Transverse colon (tissue), 4 donors: Measurements from ENCODE around the gene ATP11A. TPM values are rescaled to one million over a fixed set of nuclear protein-coding genes. Genes with fewer than 3 reads are reported as not detected.

Experiments used
- DNase-seq: peaks from one replicate; pipeline ENCODE4 v3.0.0-alpha.2; 2019
- H3K27ac ChIP-seq, 4 donors: fragments of 200-600 bp; sonication (generic); 2 replicates each; pipeline ENCODE4 v1.5.1; 2016 to 2018; ENCODE audit warnings: inconsistent platforms in 4 of 4
- H3K27me3 ChIP-seq: fragments of 200-600 bp; sonication (generic); 2 replicates; pipeline ENCODE4 v1.5.1; 2017; ENCODE audit warnings: inconsistent platforms
- H3K36me3 ChIP-seq, 4 donors: fragments of 200-600 bp; sonication (generic); 2 replicates each; pipeline ENCODE4 v1.5.1; 2017 to 2019; ENCODE audit warnings: inconsistent platforms in 4 of 4
- H3K4me1 ChIP-seq, 4 donors: fragments of 200-600 bp; sonication (generic); 2 replicates each; pipeline ENCODE4 v1.5.1; 2017 to 2020; ENCODE audit warnings: inconsistent platforms in 4 of 4
- H3K4me3 ChIP-seq, 4 donors: fragments of 200-600 bp; sonication (generic); 1 replicate in 1 of 4; 2 replicates in 3 of 4; pipeline versions ENCODE4 v1.5.1 to v1.6.1; 2017 to 2019; ENCODE audit warnings: inconsistent platforms in 4 of 4
- H3K9me3 ChIP-seq, 2 donors: fragments of 200-600 bp; sonication (generic); 2 replicates each; pipeline ENCODE4 v1.5.1; 2017 to 2019; ENCODE audit warnings: inconsistent platforms in 2 of 2
- EP300 ChIP-seq: sonication (generic); formaldehyde crosslinking; IDR thresholded peaks from one replicate; pipeline ENCODE4 v1.6.1; 2017; ENCODE audit warnings: antibody characterized with exemption, low read depth
- POLR2A ChIP-seq: fragments of 450-650 bp; IDR thresholded peaks from one replicate; pipeline ENCODE4 v1.6.1; 2016; ENCODE audit warnings: antibody characterized with exemption, mild to moderate bottlenecking, moderate library complexity
- POLR2AphosphoS5 ChIP-seq, 3 donors: sonication (generic); formaldehyde crosslinking; IDR thresholded peaks; one replicate each; pipeline ENCODE4 v1.6.1; 2016; ENCODE audit warnings: antibody characterized with exemption in 3 of 3
- WGBS, 2 donors: methylation state at CpG; one replicate each; pipeline ENCODE4 v1.1.5; 2018; ENCODE audit warnings: low coverage in 1 of 2; 5-methylcytosine and 5-hydroxymethylcytosine counted together
- in situ Hi-C, 4 donors: fragments of 200-750 bp; cut with MboI; loops; one replicate each; pipeline versions ENCODE4 v1.15.0 to v1.15.1; 2017; ENCODE audit warnings: low sequenced_read_pairs in 3 of 4, low pct_ligation_motif_present in 1 of 4, low pct_unique_long_range_greater_than_20kb in 1 of 4
- intact Hi-C: fragments of 100-400 bp; cut with DNase I; formaldehyde crosslinking; loops from one replicate; pipeline ENCODE4 v1.15.1; 2023; ENCODE audit warnings: low total_unique reads
- total RNA-seq, 4 donors: library from RNA; depleted of rRNA; stranded (reverse); fragments of >200 nt; gene quantifications; one replicate each; pipeline ENCODE4 v1.1.0, GENCODE V29; 2016
- TF ChIP-seq, protein P1 (sequence below), 5 experiments: fragments of 200-600 bp in 3 of 5; fragments of 450-650 bp in 2 of 5; sonication (generic) in 3 of 5; IDR thresholded peaks; 1 replicate in 2 of 5; 2 replicates in 3 of 5; pipeline ENCODE4 v1.5.1; 2016 to 2017; ENCODE audit warnings: antibody characterized with exemption in 5 of 5, inconsistent platforms in 3 of 5, mild to moderate bottlenecking in 2 of 5, moderate library complexity in 1 of 5

Gene ATP11A
- total RNA-seq, 4 donors from 2014 or later = 10.2 to 17.5 (median 13.3) TPM

DNA sequence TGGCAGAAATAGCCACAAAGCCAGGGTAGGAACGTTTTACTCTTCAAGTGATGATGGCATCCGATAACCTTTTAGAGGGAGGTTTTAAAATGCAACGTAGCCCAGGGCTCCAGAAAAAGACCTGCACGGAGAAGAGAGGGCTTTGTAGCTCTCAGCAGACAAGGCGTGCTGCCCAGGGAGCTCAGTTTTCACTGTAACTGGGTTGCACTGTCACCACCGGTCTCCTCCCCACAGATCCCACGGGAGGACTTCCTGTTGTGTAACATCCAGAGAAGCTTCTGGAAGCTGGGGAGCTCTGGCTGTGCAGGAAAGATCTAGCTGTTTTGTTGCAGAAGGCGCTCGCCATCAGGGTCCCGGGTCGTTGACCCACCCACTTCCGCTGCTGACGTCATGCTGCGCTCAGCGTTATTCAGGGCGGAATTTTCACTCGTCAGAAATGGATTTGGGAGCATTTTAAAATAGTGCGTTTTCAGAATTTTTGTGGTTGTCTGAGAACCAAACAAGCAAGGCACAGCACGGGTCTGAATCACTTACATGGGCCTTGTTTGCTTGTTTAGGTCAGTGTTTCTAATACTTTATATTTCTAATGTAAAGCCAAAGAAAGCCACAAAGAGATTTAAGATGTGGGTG is 50.8 kb downstream of the ATP11A start:
- no peaks in the 10 kb centered on the region for H3K4me1 ChIP-seq
- TF ChIP-seq EP300 (no peak), POLR2AphosphoS5 (IDR thresholded peaks at IDR 0.05) (no peak), POLR2A (no peak)
- TF ChIP-seq, protein P1, sequence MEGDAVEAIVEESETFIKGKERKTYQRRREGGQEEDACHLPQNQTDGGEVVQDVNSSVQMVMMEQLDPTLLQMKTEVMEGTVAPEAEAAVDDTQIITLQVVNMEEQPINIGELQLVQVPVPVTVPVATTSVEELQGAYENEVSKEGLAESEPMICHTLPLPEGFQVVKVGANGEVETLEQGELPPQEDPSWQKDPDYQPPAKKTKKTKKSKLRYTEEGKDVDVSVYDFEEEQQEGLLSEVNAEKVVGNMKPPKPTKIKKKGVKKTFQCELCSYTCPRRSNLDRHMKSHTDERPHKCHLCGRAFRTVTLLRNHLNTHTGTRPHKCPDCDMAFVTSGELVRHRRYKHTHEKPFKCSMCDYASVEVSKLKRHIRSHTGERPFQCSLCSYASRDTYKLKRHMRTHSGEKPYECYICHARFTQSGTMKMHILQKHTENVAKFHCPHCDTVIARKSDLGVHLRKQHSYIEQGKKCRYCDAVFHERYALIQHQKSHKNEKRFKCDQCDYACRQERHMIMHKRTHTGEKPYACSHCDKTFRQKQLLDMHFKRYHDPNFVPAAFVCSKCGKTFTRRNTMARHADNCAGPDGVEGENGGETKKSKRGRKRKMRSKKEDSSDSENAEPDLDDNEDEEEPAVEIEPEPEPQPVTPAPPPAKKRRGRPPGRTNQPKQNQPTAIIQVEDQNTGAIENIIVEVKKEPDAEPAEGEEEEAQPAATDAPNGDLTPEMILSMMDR (IDR thresholded peaks at IDR 0.05) = no peak
- H3K36me3 ChIP-seq = no peaks in the 10 kb centered on the region
- no peaks in the 10 kb centered on the region for H3K9me3 ChIP-seq
- in situ Hi-C loops (no loop called here), intact Hi-C loops (no loop called here)
- no peak overlapping the region for H3K4me3 ChIP-seq
- peak; percentile 50 for DNase-seq
- 77 to 83% methylated on average over 5 to 19 of the region's 19 CpGs for WGBS, 2 donors
- peak overlapping the region; percentile 30 to 70 (median 62) for H3K27ac ChIP-seq
- no peaks in the 10 kb centered on the region for H3K27me3 ChIP-seq

DNA sequence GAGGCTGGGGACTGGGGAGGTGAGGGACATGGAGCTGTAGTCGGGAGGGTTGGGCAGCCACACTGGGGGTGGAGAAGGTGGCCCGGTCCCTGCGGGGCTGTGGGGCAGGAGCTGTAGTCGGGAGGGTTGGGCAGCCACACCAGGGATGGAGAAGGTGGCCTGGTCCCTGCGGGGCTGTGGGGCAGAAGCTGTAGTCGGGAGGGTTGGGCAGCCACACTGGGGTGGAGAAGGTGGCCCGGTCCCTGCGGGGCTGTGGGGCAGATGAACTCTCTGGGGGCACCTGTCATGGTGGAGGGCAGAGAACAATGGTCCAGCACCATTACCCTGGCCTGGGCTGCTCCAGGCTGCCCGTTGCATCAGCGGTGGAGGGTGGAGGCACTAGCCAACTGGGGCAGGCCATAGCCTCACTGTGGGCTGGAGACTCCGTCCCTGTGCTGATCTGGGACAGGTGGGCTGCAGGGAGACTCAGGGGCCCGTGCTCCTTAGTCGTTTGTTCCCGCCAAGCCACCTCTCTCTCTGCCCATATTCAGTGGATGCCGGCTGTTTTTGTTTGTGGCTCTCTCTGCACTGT is 51.4 kb downstream of the ATP11A start:
- intact Hi-C loops (no loop called here), in situ Hi-C loops (no loop called here)
- DNase-seq = no peak
- WGBS, 2 donors = 85 to 100% methylated on average over 1 to 15 of the region's 15 CpGs
- TF ChIP-seq POLR2A (no peak), POLR2AphosphoS5 (IDR thresholded peaks at IDR 0.05) (no peak), EP300 (no peak)
- TF ChIP-seq, protein P1 (IDR thresholded peaks at IDR 0.05) = no peak
- Histone ChIP-seq H3K4me1 (no peaks in the 10 kb centered on the region), H3K27ac (peak overlapping the region; percentile 30 to 70 (median 62)), H3K4me3 (no peak overlapping the region), H3K27me3 (no peaks in the 10 kb centered on the region), H3K36me3 (no peaks in the 10 kb centered on the region), H3K9me3 (no peaks in the 10 kb centered on the region)

DNA sequence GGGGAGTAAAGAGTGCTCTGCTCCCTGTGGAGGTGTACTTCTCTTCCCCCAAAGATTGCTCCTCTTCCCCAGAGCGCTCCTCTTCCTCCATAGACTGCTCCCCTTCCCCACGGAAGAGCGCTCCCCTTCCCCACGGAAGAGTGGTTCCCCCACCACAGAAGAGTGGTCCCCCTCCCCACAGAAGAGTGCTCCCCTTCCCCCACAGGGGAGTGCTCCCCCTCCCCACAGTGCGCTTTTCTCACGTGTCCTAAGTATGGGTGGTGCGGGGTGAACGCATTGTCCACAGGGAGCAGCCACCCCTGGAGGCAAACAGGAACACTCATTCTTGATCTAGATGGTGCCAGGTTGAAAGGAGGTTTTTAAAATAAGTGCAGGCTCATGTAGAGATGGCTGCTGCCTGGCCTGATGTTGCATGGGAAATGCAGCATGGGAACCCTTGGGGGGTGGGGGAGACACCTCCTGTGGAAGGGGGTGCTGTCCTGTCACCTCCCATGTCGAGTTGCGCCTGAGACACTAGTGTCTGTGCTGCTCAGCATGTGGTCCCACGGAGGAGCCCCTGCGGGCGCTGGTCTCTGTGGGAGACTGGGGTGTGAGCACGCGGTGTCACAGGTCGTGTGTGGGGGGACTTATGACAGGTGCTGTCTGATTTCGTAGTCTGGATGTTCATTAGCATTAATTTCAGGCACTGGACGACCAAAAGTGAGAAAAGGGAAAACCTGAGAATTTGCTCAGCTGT is 52.2 kb downstream of the ATP11A start:
- WGBS, 2 donors = 96 to 100% methylated on average over 2 to 18 of the region's 18 CpGs
- Histone ChIP-seq H3K9me3 (no peaks in the 10 kb centered on the region), H3K27ac (peak overlapping the region in 1 of 4 donors; percentile 66), H3K36me3 (no peaks in the 10 kb centered on the region), H3K4me1 (no peaks in the 10 kb centered on the region), H3K27me3 (no peaks in the 10 kb centered on the region), H3K4me3 (no peak overlapping the region)
- DNase-seq = no peak
- intact Hi-C loops (no loop called here), in situ Hi-C loops (no loop called here)
- TF ChIP-seq EP300 = no peak
- TF ChIP-seq POLR2AphosphoS5 (IDR thresholded peaks at IDR 0.05) = no peak

DNA sequence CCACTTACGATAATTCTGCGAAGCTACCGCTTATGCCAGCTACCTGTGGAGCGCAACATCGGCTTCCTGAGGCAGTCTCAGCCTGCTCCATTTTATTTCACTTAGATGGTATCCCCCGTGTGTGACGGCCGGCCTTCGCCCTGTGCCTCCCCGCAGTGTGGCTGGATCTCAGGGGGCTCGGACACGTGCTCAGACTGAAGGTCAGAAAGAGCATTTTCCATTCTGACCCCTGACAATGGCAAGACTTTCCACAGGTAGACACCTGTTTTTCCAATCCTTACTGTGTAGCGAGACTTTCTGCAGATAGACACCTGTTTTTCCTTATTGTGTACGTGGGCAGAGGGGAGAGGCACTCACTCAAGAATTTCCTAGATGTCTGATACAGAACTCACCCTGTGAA is 52.7 kb downstream of the ATP11A start:
- Histone ChIP-seq H3K27ac (no peak overlapping the region), H3K27me3 (no peaks in the 10 kb centered on the region), H3K4me1 (no peaks in the 10 kb centered on the region), H3K9me3 (no peaks in the 10 kb centered on the region), H3K36me3 (no peaks in the 10 kb centered on the region), H3K4me3 (no peak overlapping the region)
- WGBS, 2 donors = 87 to 94% methylated on average over 3 to 14 of the region's 14 CpGs
- intact Hi-C loops (no loop called here), in situ Hi-C loops (no loop called here)
- TF ChIP-seq EP300 (no peak), POLR2A (no peak), POLR2AphosphoS5 (IDR thresholded peaks at IDR 0.05) (no peak)
- TF ChIP-seq, protein P1 (IDR thresholded peaks at IDR 0.05) = no peak
- no peak for DNase-seq
